Panc1 (cell line): Measurements from ENCODE around the gene AMOTL1. TPM values are rescaled to one million over a fixed set of nuclear protein-coding genes. Genes with fewer than 3 reads are reported as not detected.

Experiments used
- ATAC-seq: fragments of 200-7000 bp; cut with Tn5 transposase; 2 replicates; pipeline ENCODE4 v1.9.1; 2020; ENCODE audit warnings: mild to moderate bottlenecking, moderate library complexity
- BruUV-seq: library from RNA; stranded (reverse); fragments of 400-500 nt; replicated peaks from 2 replicates; lab custom pipeline; 2021; lab: Mats Ljungman, UMichigan
- CTCF ChIA-PET: fragments of 300-600 bp; sonication (Branson Sonifier 250); formaldehyde crosslinking; loops from one replicate; lab custom pipeline; 2022; ENCODE audit warnings: antibody characterized with exemption; lab: Charles Lee
- POLR2A ChIA-PET: fragments of 300-600 bp; sonication (Branson Sonifier 250); formaldehyde crosslinking; loops from one replicate; lab custom pipeline; 2022; ENCODE audit warnings: antibody characterized with exemption; lab: Charles Lee
- DNase-seq: peaks from one replicate; pipeline ENCODE4 v3.0.0-alpha.2; 2010; ENCODE audit warnings: low read depth, low spot score
- H3K27ac ChIP-seq: 2 replicates; pipeline ENCODE4 v1.5.1; 2011; ENCODE audit warnings: mild to moderate bottlenecking, low read length, inconsistent platforms
- H3K27me3 ChIP-seq: fragments of 200-500 bp; sonication (Bioruptor generic); 2 replicates; pipeline ENCODE4 v1.6.0; 2014; ENCODE audit warnings: low read length, inconsistent platforms; ENCODE audit not compliant: control insufficient read depth, insufficient read depth
- H3K36me3 ChIP-seq: fragments of 200-500 bp; sonication (Bioruptor generic); 2 replicates; pipeline ENCODE4 v1.5.1; 2014; ENCODE audit warnings: inconsistent platforms, mild to moderate bottlenecking, low read length, moderate library complexity; ENCODE audit not compliant: control insufficient read depth, insufficient read depth
- H3K4me1 ChIP-seq: 2 replicates; pipeline ENCODE4 v1.5.1; 2011; ENCODE audit warnings: inconsistent platforms, mild to moderate bottlenecking, low read length, moderate library complexity; ENCODE audit not compliant: control insufficient read depth, insufficient read depth
- H3K4me3 ChIP-seq, 2 experiments: 2 replicates each; pipeline ENCODE4 v1.5.1; 2011 to 2012; ENCODE audit warnings: low read depth in 2 of 2, low read length in 2 of 2, mild to moderate bottlenecking in 2 of 2, inconsistent platforms in 1 of 2, moderate library complexity in 1 of 2
- H3K9me3 ChIP-seq: fragments of 200-500 bp; sonication (Bioruptor generic); 2 replicates; pipeline ENCODE4 v1.5.1; 2014; ENCODE audit warnings: low read depth, mild to moderate bottlenecking, inconsistent platforms, low read length, moderate library complexity; ENCODE audit not compliant: control insufficient read depth, insufficient read depth
- CTCF ChIP-seq: fragments of 450-650 bp; IDR thresholded peaks from 2 replicates; pipeline ENCODE4 v1.5.1; 2017; ENCODE audit warnings: mild to moderate bottlenecking
- POLR2AphosphoS5 ChIP-seq: IDR thresholded peaks from 2 replicates; pipeline ENCODE4 v1.6.1; 2012; ENCODE audit warnings: mild to moderate bottlenecking, low read depth, low read length, moderate library complexity
- REST ChIP-seq, 2 experiments: IDR thresholded peaks; 2 replicates each; pipeline ENCODE4 v1.6.1; 2011 to 2012; ENCODE audit warnings: low read depth in 2 of 2, control low read depth in 1 of 2, low read length in 1 of 2, mild to moderate bottlenecking in 1 of 2, moderate library complexity in 1 of 2; ENCODE audit not compliant: insufficient read depth in 1 of 2
- SIN3A ChIP-seq: IDR thresholded peaks from 2 replicates; pipeline ENCODE4 v1.6.1; 2012; ENCODE audit warnings: low read depth, mild to moderate bottlenecking, low read length, moderate library complexity, borderline replicate concordance; ENCODE audit not compliant: insufficient read depth
- TCF7L2 ChIP-seq: IDR thresholded peaks from 2 replicates; pipeline ENCODE4 v1.6.1; 2011; ENCODE audit warnings: mild to moderate bottlenecking, low read depth, low read length, inconsistent platforms
- in situ Hi-C: cut with HindIII; loops from 2 replicates; pipeline ENCODE4 v1.10.0; 2016; ENCODE audit warnings: low sequenced_read_pairs, low pct_unique_long_range_greater_than_20kb
- intact Hi-C: fragments of 100-400 bp; cut with micrococcal nuclease; formaldehyde crosslinking; loops from one replicate; pipeline ENCODE4 v1.10.0; 2022; ENCODE audit not compliant: unreplicated experiment
- total RNA-seq: library from RNA; stranded (reverse); gene quantifications from one replicate; pipeline ENCODE4 v1.2.1, GENCODE V29; 2021; ENCODE audit not compliant: unreplicated experiment

AMOTL1 gene
- total RNA-seq, 1 experiment from 2014 or later = 16.0 TPM

GRCh38 chr11:94831529-94831928, 63.4 kb downstream of the AMOTL1 start:
- CTCF ChIA-PET = no interaction called here
- POLR2A ChIA-PET = no interaction called here
- DNase-seq (no peak), ATAC-seq (no peak)
- Histone ChIP-seq H3K9me3 (no peaks in the 10 kb centered on the region), H3K27me3 (no peaks in the 10 kb centered on the region), H3K36me3 (no peaks in the 10 kb centered on the region), H3K4me3 (no peak overlapping the region), H3K27ac (no peak overlapping the region), H3K4me1 (no peaks in the 10 kb centered on the region)
- BruUV-seq = no TSS peak
- no peak for TF ChIP-seq SIN3A
- TF ChIP-seq CTCF = no peak
- no peak for TF ChIP-seq POLR2AphosphoS5
- TF ChIP-seq REST (IDR thresholded peaks at IDR 0.05; ENCODE audit: insufficient read depth in 1 of 2, low read depth in 2 of 2, low read length in 1 of 2) = no peak
- intact Hi-C loops = no loop called here
- in situ Hi-C loops = no loop called here

GRCh38 chr11:94832604-94833235, 64.6 kb downstream of the AMOTL1 start:
- BruUV-seq = no TSS peak
- Histone ChIP-seq H3K36me3 (no peaks in the 10 kb centered on the region), H3K4me1 (no peaks in the 10 kb centered on the region), H3K4me3 (no peak overlapping the region), H3K27ac (no peak overlapping the region), H3K27me3 (no peaks in the 10 kb centered on the region), H3K9me3 (no peaks in the 10 kb centered on the region)
- DNase-seq (no peak), ATAC-seq (no peak)
- TF ChIP-seq SIN3A (no peak), CTCF (no peak), TCF7L2 (no peak), POLR2AphosphoS5 (no peak), REST (IDR thresholded peaks at IDR 0.05; ENCODE audit: insufficient read depth in 1 of 2, low read depth in 2 of 2, low read length in 1 of 2) (no peak)
- CTCF ChIA-PET = no interaction called here
- in situ Hi-C loops = no loop called here
- POLR2A ChIA-PET = no interaction called here
- intact Hi-C loops = no loop called here
